Testis (tissue), 3 donors: ENCODE data around the gene TMEM87B. TPM values are rescaled to one million over a fixed set of nuclear protein-coding genes. Genes with fewer than 3 reads are reported as not detected.

Experiments used
- DNase-seq: peaks from one replicate; pipeline ENCODE4 v3.0.0-alpha.2; 2019
- H3K27ac ChIP-seq, 2 donors: fragments of 200-600 bp; sonication (generic); one replicate each; pipeline ENCODE4 v1.5.1; 2019
- H3K27me3 ChIP-seq: fragments of 200-600 bp; sonication (generic); one replicate; pipeline ENCODE4 v1.5.1; 2019
- H3K36me3 ChIP-seq: fragments of 200-600 bp; sonication (generic); one replicate; pipeline ENCODE4 v1.5.1; 2017; ENCODE audit warnings: low read depth; ENCODE audit errors: missing control alignments
- H3K4me1 ChIP-seq: fragments of 200-600 bp; sonication (generic); one replicate; pipeline ENCODE4 v1.5.1; 2019
- H3K4me3 ChIP-seq, 2 donors: fragments of 200-600 bp; sonication (generic); one replicate each; pipeline ENCODE4 v1.5.1; 2017 to 2019
- H3K9me3 ChIP-seq: fragments of 200-600 bp; sonication (generic); one replicate; pipeline ENCODE4 v1.5.1; 2017
- POLR2A ChIP-seq: fragments of 450-650 bp; IDR thresholded peaks from one replicate; pipeline ENCODE4 v1.6.1; 2017; ENCODE audit warnings: antibody characterized with exemption, mild to moderate bottlenecking, moderate library complexity
- WGBS, 2 donors: methylation state at CpG; one replicate each; pipeline ENCODE4 v1.1.5; 2018; 5-methylcytosine and 5-hydroxymethylcytosine counted together
- intact Hi-C: fragments of 100-400 bp; cut with DNase I; formaldehyde crosslinking; loops from one replicate; pipeline ENCODE4 v1.15.1; 2023; ENCODE audit warnings: low total_unique reads
- polyA plus RNA-seq: library from polyadenylated mRNA; stranded (reverse); fragments of 350-450 nt; fragmentation: Illumina TruSeq; extraction: RNeasy Lipid Tissue Mini Kit (QIAGEN cat#74804); gene quantifications from one replicate; pipeline ENCODE4 v1.2.3, GENCODE V29; 2014; ENCODE audit warnings: low read depth, low replicate concordance; ENCODE audit not compliant: insufficient read depth
- total RNA-seq, 2 donors: library from RNA; depleted of rRNA; stranded (reverse); fragments of >200 nt; gene quantifications; one replicate each; pipeline ENCODE4 v1.2.3, GENCODE V29; 2016
- TF ChIP-seq, protein P1 (sequence below), 3 experiments: fragments of 450-650 bp in 2 of 3; fragments of 200-600 bp in 1 of 3; sonication (generic) in 1 of 3; IDR thresholded peaks; one replicate each; pipeline ENCODE4 v1.5.1; 2016 to 2019; ENCODE audit warnings: antibody characterized with exemption in 3 of 3, mild to moderate bottlenecking in 2 of 3, moderate library complexity in 1 of 3

TMEM87B gene
- total and polyA plus RNA-seq, 3 donors from 2014 or later, result 12.9 to 22.6 (median 13.2) TPM

DNA sequence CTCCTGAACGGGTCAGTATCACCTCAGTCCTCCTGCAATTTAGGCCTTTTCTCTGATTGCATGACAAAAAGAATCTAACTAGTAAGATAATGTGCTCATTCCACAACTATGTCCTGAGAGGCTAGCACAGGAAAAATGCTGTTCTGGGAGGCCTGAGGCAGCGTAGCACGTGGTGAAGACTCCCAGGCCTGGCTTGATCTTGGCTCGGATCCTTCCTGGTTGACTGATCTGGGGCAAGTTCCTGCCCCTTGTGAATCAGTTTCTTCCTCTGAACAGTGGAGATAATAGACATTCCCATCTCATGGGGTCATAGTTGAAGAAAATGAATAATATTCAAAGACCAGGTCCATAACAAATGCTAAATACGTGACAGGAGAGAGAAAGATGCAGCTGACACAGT, 95.4 kb downstream of the TMEM87B start:
- peak; percentile 10 for DNase-seq
- H3K27ac ChIP-seq, result no peak overlapping the region
- no peak overlapping the region for H3K4me3 ChIP-seq
- H3K9me3 ChIP-seq, result no peaks in the 10 kb centered on the region
- intact Hi-C loops, result no loop called here
- WGBS, 2 donors, result 68 to 74% methylated on average over 5 of the region's 5 CpGs
- no peaks in the 10 kb centered on the region for H3K4me1 ChIP-seq
- TF ChIP-seq POLR2A, result no peak
- TF ChIP-seq, protein P1, sequence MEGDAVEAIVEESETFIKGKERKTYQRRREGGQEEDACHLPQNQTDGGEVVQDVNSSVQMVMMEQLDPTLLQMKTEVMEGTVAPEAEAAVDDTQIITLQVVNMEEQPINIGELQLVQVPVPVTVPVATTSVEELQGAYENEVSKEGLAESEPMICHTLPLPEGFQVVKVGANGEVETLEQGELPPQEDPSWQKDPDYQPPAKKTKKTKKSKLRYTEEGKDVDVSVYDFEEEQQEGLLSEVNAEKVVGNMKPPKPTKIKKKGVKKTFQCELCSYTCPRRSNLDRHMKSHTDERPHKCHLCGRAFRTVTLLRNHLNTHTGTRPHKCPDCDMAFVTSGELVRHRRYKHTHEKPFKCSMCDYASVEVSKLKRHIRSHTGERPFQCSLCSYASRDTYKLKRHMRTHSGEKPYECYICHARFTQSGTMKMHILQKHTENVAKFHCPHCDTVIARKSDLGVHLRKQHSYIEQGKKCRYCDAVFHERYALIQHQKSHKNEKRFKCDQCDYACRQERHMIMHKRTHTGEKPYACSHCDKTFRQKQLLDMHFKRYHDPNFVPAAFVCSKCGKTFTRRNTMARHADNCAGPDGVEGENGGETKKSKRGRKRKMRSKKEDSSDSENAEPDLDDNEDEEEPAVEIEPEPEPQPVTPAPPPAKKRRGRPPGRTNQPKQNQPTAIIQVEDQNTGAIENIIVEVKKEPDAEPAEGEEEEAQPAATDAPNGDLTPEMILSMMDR (IDR thresholded peaks at IDR 0.05), result no peak
- no peaks in the 10 kb centered on the region for H3K27me3 ChIP-seq
- H3K36me3 ChIP-seq, result no peaks in the 10 kb centered on the region

DNA sequence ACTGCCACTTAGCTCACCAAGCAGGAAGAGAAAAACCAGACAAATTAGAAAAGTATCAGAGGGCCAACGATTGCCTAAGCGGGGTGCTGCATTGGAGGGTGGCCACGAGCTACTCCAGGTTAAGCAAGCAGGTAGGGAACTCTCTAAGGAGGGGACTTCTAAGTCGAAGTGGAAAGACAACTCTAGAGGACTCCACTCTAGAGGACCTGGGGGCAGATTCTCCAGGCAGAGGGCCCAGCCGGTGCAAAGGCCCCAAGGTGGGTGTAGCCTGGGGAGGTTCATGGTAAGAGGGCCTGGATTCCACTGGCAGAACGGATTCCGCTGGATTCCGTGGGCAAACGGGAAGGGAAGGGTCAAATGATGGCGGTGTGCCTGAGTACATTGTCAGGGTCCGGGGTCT, 95.8 kb downstream of the TMEM87B start:
- 88 to 91% methylated on average over 11 of the region's 11 CpGs for WGBS, 2 donors

DNA sequence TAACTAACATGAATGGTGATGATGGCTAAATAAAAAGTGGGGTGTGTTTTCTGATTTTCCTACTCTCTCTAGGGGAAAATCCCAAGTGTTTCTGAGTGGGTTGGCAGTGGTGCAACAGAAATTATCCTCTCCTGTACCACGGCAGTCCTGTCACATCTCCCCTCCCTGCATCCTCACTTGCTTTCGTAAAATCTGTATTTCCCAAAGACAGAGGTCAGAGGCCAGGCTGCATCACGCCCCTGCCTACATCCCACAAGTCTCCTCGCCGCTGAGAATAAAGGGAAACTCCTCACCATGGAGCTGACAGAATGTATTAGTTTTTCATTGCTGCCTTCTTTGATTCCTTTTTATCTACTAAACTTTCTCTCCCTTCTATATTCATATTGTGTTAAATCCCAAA, 96.2 kb downstream of the TMEM87B start:
- intact Hi-C loops, result no loop called here
- H3K36me3 ChIP-seq, result no peaks in the 10 kb centered on the region
- peak; percentile 6 for DNase-seq
- no peak overlapping the region for H3K4me3 ChIP-seq
- no peaks in the 10 kb centered on the region for H3K27me3 ChIP-seq
- no peaks in the 10 kb centered on the region for H3K9me3 ChIP-seq
- no peaks in the 10 kb centered on the region for H3K4me1 ChIP-seq
- TF ChIP-seq, protein P1 (IDR thresholded peaks at IDR 0.05), result no peak
- TF ChIP-seq POLR2A, result no peak
- WGBS, 2 donors, result 88 to 95% methylated on average over 5 of the region's 5 CpGs
- H3K27ac ChIP-seq, result no peak overlapping the region

More for the DNA sequence above, 95.8 kb downstream of the TMEM87B start:
- Histone ChIP-seq H3K36me3 (no peaks in the 10 kb centered on the region), H3K27ac (no peak overlapping the region), H3K4me3 (no peak overlapping the region), H3K27me3 (no peaks in the 10 kb centered on the region), H3K4me1 (no peaks in the 10 kb centered on the region), H3K9me3 (no peaks in the 10 kb centered on the region)
- peak; percentile 6 for DNase-seq
- no peak for TF ChIP-seq POLR2A
- TF ChIP-seq, protein P1 (IDR thresholded peaks at IDR 0.05), result no peak
- intact Hi-C loops, result no loop called here

DNA sequence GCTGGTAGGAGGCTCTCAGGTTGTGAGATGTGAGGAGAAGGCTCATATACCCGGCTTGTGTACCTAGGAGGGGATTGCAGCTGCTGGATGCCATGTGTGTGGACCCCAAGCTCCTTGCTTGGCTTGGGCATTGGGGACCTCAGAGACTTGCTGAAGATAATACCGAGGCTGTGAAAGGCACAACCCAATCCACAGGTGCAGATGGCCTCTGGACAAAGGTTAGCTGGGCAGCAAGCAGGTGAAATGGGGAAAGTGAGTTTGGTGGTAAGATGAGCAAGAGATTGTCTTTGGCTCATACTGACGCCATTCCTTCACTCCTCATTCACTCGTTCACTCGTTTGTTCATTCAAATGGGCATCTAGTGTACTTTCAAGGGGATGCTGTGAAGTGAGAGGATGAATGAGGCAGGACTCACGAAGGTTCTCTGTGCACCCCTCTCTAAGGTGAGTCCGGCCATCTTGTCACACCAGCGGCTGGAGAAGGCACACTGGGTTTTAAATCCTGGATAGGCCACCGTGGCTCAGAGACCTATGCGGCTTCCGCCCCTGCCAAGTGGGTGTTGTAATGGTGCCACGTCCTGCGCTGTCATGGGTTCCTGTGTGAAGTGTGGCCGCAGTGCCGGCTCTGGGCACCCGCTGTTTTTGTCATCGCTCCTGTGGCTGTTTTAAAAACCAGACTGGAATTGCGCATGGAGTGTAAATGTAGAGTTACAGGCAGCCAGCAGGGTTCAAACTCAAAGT, 96.8 kb downstream of the TMEM87B start:
- no peaks in the 10 kb centered on the region for H3K4me1 ChIP-seq
- WGBS, 2 donors, result 93 to 94% methylated on average over 15 to 18 of the region's 18 CpGs
- peak; percentile 3 for DNase-seq
- TF ChIP-seq, protein P1 (IDR thresholded peaks at IDR 0.05), result no peak
- H3K36me3 ChIP-seq, result no peaks in the 10 kb centered on the region
- intact Hi-C loops, result no loop called here
- no peak overlapping the region for H3K27ac ChIP-seq
- H3K4me3 ChIP-seq, result no peak overlapping the region
- H3K9me3 ChIP-seq, result no peaks in the 10 kb centered on the region
- H3K27me3 ChIP-seq, result no peaks in the 10 kb centered on the region
